ENCODE data around the gene ENO1. TPM values are rescaled to one million over a fixed set of nuclear protein-coding genes. Genes with fewer than 3 reads are reported as not detected.
A peak's percentile ranks its signal among the peaks of the same experiment; 100 is the strongest.
"Not testable (repeated sequence)": the region's sequence is repeated elsewhere in the genome, so short reads cannot be mapped to it uniquely, and the experiment has no call there.

ENO1 gene
- total RNA-seq, 2 experiments from 2014 or later, result 2,428 to 2,545 TPM

DNA sequence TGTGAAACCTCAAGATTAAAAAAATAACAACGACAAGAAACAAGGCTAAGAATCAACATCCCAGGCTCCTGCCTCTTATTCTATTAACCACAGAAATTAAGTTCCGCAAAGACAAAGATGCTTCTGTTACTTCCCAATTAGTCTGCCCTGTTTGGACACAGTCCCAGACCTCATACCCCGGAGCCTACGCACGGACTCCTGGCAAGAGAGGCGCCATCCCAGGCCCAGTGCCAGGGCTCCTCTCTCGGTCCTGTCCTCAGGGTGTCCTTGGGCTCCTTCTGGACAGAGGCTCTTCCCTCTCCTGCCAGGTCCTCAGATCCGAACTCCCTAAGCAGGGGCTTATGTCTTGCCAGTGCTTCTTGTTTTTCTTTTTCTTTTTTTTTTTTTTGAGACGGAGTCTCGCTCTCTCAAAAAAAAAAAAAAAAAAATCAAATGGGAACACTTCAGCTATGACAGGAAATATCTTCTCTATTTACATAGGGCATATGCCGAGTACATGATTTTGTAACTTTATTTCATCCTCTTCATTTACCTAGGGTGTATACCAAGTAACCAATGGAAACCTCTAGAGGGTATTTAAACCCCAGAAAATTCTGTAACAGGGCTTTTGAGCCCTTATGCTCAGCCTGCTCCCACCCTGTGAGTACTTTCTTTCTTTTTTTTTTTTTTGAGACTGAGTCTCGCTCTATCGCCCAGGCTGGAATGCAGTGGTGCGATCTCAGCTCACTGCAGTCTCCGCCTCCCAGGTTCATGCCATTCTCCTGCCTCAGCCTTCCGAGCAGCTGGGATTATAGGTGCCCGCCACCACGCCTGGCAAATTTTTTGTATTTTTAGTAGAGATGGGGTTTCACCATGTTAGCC is 11.7 kb upstream of the ENO1 start:
- peaks cover 4% of the 10 kb centered on the region for H3K36me3 Mint-ChIP-seq
- POLR2A ChIA-PET, result no interaction called here
- H3K27ac Mint-ChIP-seq, result no peak overlapping the region
- DNase-seq, result no peak
- H3K4me3 Mint-ChIP-seq, result no peak overlapping the region
- no peak for ATAC-seq (ENCODE audit: low read depth)
- no peaks in the 10 kb centered on the region for H3K27me3 Mint-ChIP-seq
- H3K4me1 Mint-ChIP-seq, result peaks cover 5% of the 10 kb centered on the region
- H3K9me3 Mint-ChIP-seq, result no peaks in the 10 kb centered on the region

DNA sequence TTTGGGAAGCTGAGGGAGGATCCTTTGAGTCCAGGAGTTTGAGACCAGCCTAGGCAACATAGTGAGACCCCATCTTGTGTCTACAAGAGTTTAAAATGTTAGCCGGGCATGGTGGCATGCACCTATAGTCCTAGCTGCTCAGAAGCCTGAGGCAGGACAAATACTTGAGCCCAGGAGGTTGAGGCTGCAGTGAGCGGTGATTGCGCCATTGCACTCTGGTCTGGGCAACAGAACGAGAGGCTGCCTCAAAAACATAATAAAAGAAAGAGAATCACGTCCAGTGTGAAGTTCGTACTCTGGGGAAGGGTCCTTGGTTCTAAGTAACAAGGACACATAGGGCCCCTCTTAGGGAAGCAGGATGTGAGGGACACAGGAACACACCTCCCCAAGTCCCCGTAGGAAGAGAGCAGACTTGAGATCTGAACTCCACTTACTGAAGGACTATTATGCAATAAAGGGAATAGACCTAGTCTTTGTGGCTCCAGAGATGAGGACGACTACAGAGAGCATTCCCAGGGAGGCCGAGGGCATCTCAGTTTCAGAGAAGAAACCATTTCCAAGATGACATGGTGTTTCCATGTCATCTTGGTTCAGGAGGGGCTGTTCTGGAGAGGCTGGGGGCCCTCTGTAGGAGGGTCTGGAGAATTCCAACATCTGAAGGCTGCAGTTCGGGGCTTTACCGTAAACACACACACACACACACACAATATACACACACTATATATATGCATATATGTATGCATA is 10.8 kb upstream of the ENO1 start:
- no peaks in the 10 kb centered on the region for H3K9me3 Mint-ChIP-seq
- H3K27ac Mint-ChIP-seq, result no peak overlapping the region
- peaks cover 4% of the 10 kb centered on the region for H3K4me1 Mint-ChIP-seq
- POLR2A ChIA-PET, result no interaction called here
- peaks cover 2% of the 10 kb centered on the region for H3K36me3 Mint-ChIP-seq
- H3K4me3 Mint-ChIP-seq, result no peak overlapping the region
- DNase-seq, result no peak
- ATAC-seq (ENCODE audit: low read depth), result no peak
- no peaks in the 10 kb centered on the region for H3K27me3 Mint-ChIP-seq

- Mint-ChIP-seq H3K27ac (no peak overlapping the region), H3K27me3 (no peaks in the 10 kb centered on the region), H3K4me3 (no peak overlapping the region), H3K36me3 (peaks cover 1% of the 10 kb centered on the region), H3K4me1 (peaks cover 2% of the 10 kb centered on the region), H3K9me3 (no peaks in the 10 kb centered on the region)
- DNase-seq, result no peak
- ATAC-seq (ENCODE audit: low read depth), result no peak
- POLR2A ChIA-PET, result interaction anchor here (2.0 kb wide), 1 partner anchor 8 kb away, joined by 6 read pairs; the partner anchor contains the start of gene ENO1
Measured at GRCh38 chr1:8886589-8886988, 8.1 kb upstream of the ENO1 start.

- H3K27me3 Mint-ChIP-seq, H3K9me3 Mint-ChIP-seq, POLR2A ChIA-PET: not testable (repeated sequence)
Measured at GRCh38 chr1:8886031-8886524, 7.6 kb upstream of the ENO1 start.

GRCh38 chr1:8884105-8884504 is 5.6 kb upstream of the ENO1 start:
- ATAC-seq (ENCODE audit: low read depth); H3K27me3 Mint-ChIP-seq; H3K27ac Mint-ChIP-seq; H3K4me3 Mint-ChIP-seq; H3K36me3 Mint-ChIP-seq; H3K9me3 Mint-ChIP-seq; DNase-seq: not testable (repeated sequence)
- peaks cover 18% of the 10 kb centered on the region for H3K4me1 Mint-ChIP-seq
- POLR2A ChIA-PET, result interaction anchor here (1.0 kb wide), 1 partner anchor 26 kb away, joined by 3 read pairs; no protein-coding TSS in a partner anchor

More at GRCh38 chr1:8886031-8886524, 7.6 kb upstream of the ENO1 start:
- not testable (repeated sequence) for H3K36me3 Mint-ChIP-seq; H3K4me1 Mint-ChIP-seq; DNase-seq; H3K27ac Mint-ChIP-seq; H3K4me3 Mint-ChIP-seq; ATAC-seq (ENCODE audit: low read depth)

GRCh38 chr1:8883491-8883890 is 5.0 kb upstream of the ENO1 start:
- DNase-seq (no peak), ATAC-seq (ENCODE audit: low read depth) (no peak)
- POLR2A ChIA-PET, result interaction anchor here (1.0 kb wide), 1 partner anchor 26 kb away, joined by 3 read pairs; no protein-coding TSS in a partner anchor
- peaks cover 4% of the 10 kb centered on the region for H3K36me3 Mint-ChIP-seq
- no peak overlapping the region for H3K27ac Mint-ChIP-seq
- H3K4me3 Mint-ChIP-seq, result no peak overlapping the region
- peaks cover 18% of the 10 kb centered on the region for H3K4me1 Mint-ChIP-seq
- H3K27me3 Mint-ChIP-seq, result no peaks in the 10 kb centered on the region
- H3K9me3 Mint-ChIP-seq, result no peaks in the 10 kb centered on the region

- Mint-ChIP-seq H3K36me3 (peaks cover 32% of the 10 kb centered on the region), H3K9me3 (no peaks in the 10 kb centered on the region), H3K4me3 (peak overlapping the region; percentile 82), H3K27ac (peak overlapping the region; percentile 98), H3K4me1 (peaks cover 23% of the 10 kb centered on the region), H3K27me3 (no peaks in the 10 kb centered on the region)
- POLR2A ChIA-PET, result interaction anchor here (1.3 to 6.2 kb wide), 12 partner anchors 12 to 125 kb away, joined by 4 to 193 read pairs (median 22); partner anchors contain the start of gene CA6
- DNase-seq (no peak), ATAC-seq (ENCODE audit: low read depth) (no peak)
Measured at GRCh38 chr1:8879922-8880676, 1.6 kb upstream of the ENO1 start.

DNA sequence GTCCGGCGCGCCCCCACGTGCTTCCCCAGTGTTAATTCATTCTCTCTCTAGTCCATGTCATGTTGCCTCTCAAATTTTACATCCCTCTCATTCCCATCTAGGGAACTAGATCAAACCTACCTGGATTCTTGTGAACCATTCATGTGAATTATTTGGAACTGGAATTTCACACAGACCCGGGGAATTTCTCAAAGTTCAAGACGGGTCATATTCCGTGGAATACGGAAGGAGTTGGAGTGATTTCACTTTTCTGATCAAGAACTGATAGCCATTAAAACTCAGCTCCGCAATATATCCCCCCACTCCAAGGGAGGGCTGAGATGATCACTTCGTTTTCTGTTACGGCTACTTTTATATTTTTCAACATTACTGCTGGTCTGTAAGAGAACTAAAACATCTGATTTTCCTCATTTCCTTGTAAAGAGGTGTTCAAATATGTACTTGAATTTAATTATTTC is 1.0 kb upstream of the ENO1 start:
- Mint-ChIP-seq H3K4me3 (peak overlapping the region; percentile 82), H3K9me3 (no peaks in the 10 kb centered on the region), H3K27me3 (no peaks in the 10 kb centered on the region), H3K27ac (peak overlapping the region; percentile 98), H3K4me1 (peaks cover 27% of the 10 kb centered on the region), H3K36me3 (peaks cover 38% of the 10 kb centered on the region)
- ATAC-seq (ENCODE audit: low read depth), result no peak
- POLR2A ChIA-PET, result interaction anchor here (0.9 to 6.2 kb wide), 21 partner anchors 8 to 449 kb away, joined by 3 to 193 read pairs (median 13); partner anchors contain the start of gene CA6
- DNase-seq, result no peak

GRCh38 chr1:8878698-8879463 is 395 bp upstream of the ENO1 start:
- Mint-ChIP-seq H3K4me3 (peak overlapping the region; percentile 96), H3K27ac (peak overlapping the region; percentile 98), H3K27me3 (no peaks in the 10 kb centered on the region), H3K36me3 (peaks cover 43% of the 10 kb centered on the region), H3K9me3 (no peaks in the 10 kb centered on the region), H3K4me1 (peaks cover 29% of the 10 kb centered on the region)
- POLR2A ChIA-PET, result interaction anchor here (0.7 to 6.2 kb wide), 31 partner anchors 9 to 482 kb away, joined by 3 to 193 read pairs (median 6); partner anchors contain the start of gene CA6
- DNase-seq (peak; percentile 100), ATAC-seq (ENCODE audit: low read depth) (peak; percentile 80)

DNA sequence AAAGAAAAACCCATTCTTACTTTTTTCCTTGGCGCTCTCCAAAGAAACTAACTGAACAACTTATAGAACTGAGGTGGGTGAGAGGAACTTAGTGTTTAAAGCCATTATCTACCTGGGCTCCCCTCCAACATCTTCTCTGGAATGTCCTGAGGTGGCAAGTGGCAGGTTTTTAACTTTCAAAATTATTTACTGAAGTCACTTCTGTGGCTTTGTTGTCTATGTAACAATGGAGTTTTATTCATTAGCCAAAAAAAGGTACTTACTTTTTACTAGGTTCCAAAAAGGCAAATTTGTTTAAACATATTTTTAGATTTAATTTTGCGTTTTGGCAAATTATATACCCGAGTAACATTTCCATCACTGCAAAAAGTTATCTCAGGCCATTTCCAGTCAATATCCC is 2.4 kb downstream of the ENO1 start:
- no peak for ATAC-seq (ENCODE audit: low read depth)
- H3K27me3 Mint-ChIP-seq, result no peaks in the 10 kb centered on the region
- POLR2A ChIA-PET, result interaction anchor here (5.2 to 6.2 kb wide), 3 partner anchors 25 to 91 kb away, joined by 78 to 193 read pairs (median 179); no protein-coding TSS in a partner anchor
- H3K9me3 Mint-ChIP-seq, result no peaks in the 10 kb centered on the region
- peak overlapping the region; percentile 96 for H3K4me3 Mint-ChIP-seq
- H3K36me3 Mint-ChIP-seq, result peaks cover 68% of the 10 kb centered on the region
- DNase-seq, result no peak
- H3K4me1 Mint-ChIP-seq, result peaks cover 50% of the 10 kb centered on the region
- peak overlapping the region; percentile 94 for H3K27ac Mint-ChIP-seq

- no peak for DNase-seq
Measured at GRCh38 chr1:8875216-8875861, 3.1 kb downstream of the ENO1 start.

More at GRCh38 chr1:8875216-8875861, 3.1 kb downstream of the ENO1 start:
- Mint-ChIP-seq H3K27ac (peak overlapping the region; percentile 90), H3K9me3 (no peaks in the 10 kb centered on the region), H3K36me3 (peaks cover 73% of the 10 kb centered on the region), H3K4me1 (peaks cover 53% of the 10 kb centered on the region), H3K27me3 (no peaks in the 10 kb centered on the region), H3K4me3 (peak overlapping the region; percentile 96)
- ATAC-seq (ENCODE audit: low read depth), result no peak
- POLR2A ChIA-PET, result interaction anchor here (0.7 to 2.6 kb wide), 10 partner anchors 16 to 130 kb away, joined by 3 to 48 read pairs (median 5); no protein-coding TSS in a partner anchor

All from activated naive CD8-positive, alpha-beta T cell treated with anti-CD3 and anti-CD28 coated beads, Interleukin-2, amount 10 ng/mL, durations not matched to agents 7 days and 5 days (primary cell).